Measurements from ENCODE around the gene GRK6. TPM values are rescaled to one million over a fixed set of nuclear protein-coding genes. Genes with fewer than 3 reads are reported as not detected.
A peak's percentile ranks its signal among the peaks of the same experiment; 100 is the strongest.

The GRK6 gene
- total and polyA plus RNA-seq, 9 of the 15 experiments (the other 6 are each of a cell fraction or from before 2014, with no cell fraction given), result 0.63 to 122 (median 44.5) TPM

DNA sequence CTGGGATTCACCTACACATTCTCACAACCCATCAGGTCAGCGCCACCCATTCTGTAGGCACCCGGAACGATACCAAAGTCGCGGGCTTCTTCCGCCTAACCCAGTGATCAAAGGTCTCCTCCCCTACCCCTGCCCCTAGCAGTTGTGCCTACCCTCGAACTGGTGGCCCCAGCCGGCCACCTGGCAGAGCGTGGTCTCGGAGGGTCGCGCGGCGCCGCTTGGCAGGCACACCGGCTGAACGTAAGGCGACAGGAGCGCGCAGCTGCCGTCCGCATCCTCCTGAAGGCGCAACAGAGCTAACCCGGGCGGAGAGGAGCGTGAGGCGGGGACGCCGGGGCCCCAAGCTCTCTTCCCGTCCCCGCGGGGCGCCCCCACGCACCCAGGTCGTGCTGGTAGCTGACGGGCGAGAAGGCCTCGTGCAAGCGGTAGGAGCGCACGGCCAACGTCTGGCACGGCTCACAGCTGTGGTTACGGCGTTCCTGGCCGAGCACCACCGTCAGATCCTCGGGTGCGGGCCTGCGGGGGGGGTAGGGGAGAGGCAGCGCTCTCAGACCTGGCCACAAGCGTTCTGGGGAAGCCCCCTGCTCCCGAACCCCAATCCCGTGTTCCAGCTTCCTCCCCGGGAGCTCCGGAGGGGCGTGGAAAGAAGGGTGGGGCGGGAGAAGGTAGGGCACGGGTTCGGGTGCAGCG lies 23.2 kb upstream of the GRK6 start (continued):
- TF ChIP-seq, protein P1, sequence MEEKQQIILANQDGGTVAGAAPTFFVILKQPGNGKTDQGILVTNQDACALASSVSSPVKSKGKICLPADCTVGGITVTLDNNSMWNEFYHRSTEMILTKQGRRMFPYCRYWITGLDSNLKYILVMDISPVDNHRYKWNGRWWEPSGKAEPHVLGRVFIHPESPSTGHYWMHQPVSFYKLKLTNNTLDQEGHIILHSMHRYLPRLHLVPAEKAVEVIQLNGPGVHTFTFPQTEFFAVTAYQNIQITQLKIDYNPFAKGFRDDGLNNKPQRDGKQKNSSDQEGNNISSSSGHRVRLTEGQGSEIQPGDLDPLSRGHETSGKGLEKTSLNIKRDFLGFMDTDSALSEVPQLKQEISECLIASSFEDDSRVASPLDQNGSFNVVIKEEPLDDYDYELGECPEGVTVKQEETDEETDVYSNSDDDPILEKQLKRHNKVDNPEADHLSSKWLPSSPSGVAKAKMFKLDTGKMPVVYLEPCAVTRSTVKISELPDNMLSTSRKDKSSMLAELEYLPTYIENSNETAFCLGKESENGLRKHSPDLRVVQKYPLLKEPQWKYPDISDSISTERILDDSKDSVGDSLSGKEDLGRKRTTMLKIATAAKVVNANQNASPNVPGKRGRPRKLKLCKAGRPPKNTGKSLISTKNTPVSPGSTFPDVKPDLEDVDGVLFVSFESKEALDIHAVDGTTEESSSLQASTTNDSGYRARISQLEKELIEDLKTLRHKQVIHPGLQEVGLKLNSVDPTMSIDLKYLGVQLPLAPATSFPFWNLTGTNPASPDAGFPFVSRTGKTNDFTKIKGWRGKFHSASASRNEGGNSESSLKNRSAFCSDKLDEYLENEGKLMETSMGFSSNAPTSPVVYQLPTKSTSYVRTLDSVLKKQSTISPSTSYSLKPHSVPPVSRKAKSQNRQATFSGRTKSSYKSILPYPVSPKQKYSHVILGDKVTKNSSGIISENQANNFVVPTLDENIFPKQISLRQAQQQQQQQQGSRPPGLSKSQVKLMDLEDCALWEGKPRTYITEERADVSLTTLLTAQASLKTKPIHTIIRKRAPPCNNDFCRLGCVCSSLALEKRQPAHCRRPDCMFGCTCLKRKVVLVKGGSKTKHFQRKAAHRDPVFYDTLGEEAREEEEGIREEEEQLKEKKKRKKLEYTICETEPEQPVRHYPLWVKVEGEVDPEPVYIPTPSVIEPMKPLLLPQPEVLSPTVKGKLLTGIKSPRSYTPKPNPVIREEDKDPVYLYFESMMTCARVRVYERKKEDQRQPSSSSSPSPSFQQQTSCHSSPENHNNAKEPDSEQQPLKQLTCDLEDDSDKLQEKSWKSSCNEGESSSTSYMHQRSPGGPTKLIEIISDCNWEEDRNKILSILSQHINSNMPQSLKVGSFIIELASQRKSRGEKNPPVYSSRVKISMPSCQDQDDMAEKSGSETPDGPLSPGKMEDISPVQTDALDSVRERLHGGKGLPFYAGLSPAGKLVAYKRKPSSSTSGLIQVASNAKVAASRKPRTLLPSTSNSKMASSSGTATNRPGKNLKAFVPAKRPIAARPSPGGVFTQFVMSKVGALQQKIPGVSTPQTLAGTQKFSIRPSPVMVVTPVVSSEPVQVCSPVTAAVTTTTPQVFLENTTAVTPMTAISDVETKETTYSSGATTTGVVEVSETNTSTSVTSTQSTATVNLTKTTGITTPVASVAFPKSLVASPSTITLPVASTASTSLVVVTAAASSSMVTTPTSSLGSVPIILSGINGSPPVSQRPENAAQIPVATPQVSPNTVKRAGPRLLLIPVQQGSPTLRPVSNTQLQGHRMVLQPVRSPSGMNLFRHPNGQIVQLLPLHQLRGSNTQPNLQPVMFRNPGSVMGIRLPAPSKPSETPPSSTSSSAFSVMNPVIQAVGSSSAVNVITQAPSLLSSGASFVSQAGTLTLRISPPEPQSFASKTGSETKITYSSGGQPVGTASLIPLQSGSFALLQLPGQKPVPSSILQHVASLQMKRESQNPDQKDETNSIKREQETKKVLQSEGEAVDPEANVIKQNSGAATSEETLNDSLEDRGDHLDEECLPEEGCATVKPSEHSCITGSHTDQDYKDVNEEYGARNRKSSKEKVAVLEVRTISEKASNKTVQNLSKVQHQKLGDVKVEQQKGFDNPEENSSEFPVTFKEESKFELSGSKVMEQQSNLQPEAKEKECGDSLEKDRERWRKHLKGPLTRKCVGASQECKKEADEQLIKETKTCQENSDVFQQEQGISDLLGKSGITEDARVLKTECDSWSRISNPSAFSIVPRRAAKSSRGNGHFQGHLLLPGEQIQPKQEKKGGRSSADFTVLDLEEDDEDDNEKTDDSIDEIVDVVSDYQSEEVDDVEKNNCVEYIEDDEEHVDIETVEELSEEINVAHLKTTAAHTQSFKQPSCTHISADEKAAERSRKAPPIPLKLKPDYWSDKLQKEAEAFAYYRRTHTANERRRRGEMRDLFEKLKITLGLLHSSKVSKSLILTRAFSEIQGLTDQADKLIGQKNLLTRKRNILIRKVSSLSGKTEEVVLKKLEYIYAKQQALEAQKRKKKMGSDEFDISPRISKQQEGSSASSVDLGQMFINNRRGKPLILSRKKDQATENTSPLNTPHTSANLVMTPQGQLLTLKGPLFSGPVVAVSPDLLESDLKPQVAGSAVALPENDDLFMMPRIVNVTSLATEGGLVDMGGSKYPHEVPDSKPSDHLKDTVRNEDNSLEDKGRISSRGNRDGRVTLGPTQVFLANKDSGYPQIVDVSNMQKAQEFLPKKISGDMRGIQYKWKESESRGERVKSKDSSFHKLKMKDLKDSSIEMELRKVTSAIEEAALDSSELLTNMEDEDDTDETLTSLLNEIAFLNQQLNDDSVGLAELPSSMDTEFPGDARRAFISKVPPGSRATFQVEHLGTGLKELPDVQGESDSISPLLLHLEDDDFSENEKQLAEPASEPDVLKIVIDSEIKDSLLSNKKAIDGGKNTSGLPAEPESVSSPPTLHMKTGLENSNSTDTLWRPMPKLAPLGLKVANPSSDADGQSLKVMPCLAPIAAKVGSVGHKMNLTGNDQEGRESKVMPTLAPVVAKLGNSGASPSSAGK (IDR thresholded peaks at IDR 0.05), result peak; percentile 32; the same call in 1 of the 2 replicates

Measured in K562 (cell line).